ENCODE measurements around the gene DYNC1LI1.

The DYNC1LI1 gene

DNA sequence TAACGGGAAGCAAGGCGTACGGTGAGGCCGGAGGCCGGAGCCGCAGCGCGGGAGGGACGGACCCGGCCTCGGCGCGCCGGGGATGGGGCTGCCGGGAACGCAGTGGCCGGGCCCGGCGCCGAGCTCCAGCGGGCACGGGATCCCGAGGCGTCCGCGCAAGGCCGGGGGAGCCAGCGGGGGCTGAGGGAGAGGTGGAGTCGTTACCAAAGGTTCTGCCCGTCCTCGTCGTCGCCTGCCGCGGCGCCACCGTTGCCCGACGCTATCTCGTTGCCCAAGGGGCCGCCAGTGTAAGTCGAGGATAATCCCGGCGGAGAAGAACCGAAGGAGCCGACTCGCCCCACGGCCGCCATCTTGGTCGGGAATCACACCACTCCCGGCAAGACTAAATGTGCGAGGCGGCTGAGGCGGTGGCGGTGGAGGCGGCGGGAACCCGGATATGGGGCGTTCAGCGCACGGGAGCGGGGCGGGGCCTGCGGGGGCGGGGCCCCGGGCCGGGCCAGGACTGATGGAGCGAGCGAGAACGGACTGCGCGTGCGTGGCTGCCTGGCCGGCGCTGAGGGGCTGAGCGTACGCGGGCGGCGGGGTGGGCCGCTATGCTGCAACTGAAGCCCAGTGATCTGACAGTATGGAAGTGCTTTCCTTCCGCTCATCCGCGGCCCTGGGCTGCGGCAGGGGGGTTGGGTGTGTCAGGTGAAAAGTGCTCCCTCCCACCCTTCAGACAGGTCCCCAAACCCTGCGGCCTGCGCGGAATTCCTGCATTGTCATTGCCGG lies at the start of gene DYNC1LI1:
DYNC1LI1 (minus strand) TSS at position 438 of the 771 bp plus-strand sequence; CDS start at position 350, 88 bp downstream.
- Mint-ChIP-seq H3K36me3 (ENCODE audit: low read depth) (peaks cover 13% of the 10 kb centered on the region), H3K27me3 (no peaks in the 10 kb centered on the region), H3K4me3 (peak within 1 kb of the TSS; percentile 93), H3K4me1 (peaks cover 27% of the 10 kb centered on the region), H3K27ac (peak within 1 kb of the TSS; percentile 86), H3K9me3 (no peaks in the 10 kb centered on the region)
- peak; percentile 98 for DNase-seq
- ATAC-seq = peak; percentile 98

GRCh38 chr3:32619395-32619794 lies 48.7 kb upstream of the DYNC1LI1 start:
- DNase-seq = no peak
- Mint-ChIP-seq H3K36me3 (ENCODE audit: low read depth) (no peaks in the 10 kb centered on the region), H3K27me3 (no peaks in the 10 kb centered on the region), H3K4me3 (no peak overlapping the region), H3K4me1 (no peaks in the 10 kb centered on the region), H3K27ac (no peak overlapping the region), H3K9me3 (peaks cover 19% of the 10 kb centered on the region)
- no peak for ATAC-seq

GRCh38 chr3:32616267-32616962 lies 45.8 kb upstream of the DYNC1LI1 start:
- DNase-seq (no peak), ATAC-seq (no peak)
- H3K4me3 Mint-ChIP-seq = no peak overlapping the region
- H3K9me3 Mint-ChIP-seq = peaks cover 19% of the 10 kb centered on the region
- H3K27me3 Mint-ChIP-seq = peaks cover 2% of the 10 kb centered on the region
- H3K36me3 Mint-ChIP-seq (ENCODE audit: low read depth) = no peaks in the 10 kb centered on the region
- H3K4me1 Mint-ChIP-seq = no peaks in the 10 kb centered on the region
- no peak overlapping the region for H3K27ac Mint-ChIP-seq

DNA sequence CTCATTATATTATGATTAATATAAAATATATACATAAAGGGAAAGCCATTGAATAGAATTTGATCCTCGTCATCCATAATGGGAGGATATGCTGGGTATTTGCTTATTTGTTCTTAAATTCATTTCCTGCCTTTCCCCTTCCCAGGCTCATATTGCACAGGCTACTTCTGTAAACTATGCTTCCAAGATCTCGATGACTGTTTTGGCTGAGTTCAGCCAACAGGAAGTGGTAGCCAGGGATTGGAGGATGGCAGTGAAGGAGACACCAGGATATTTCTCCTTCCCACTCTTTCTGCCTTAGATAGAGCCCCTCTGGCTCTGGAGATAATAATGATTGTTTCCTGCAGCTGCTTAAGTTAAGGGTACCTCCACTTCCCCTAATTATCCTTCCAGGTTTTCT lies 44.3 kb upstream of the DYNC1LI1 start:
- DNase-seq (no peak), ATAC-seq (no peak)
- peaks cover 2% of the 10 kb centered on the region for H3K27me3 Mint-ChIP-seq
- peaks cover 12% of the 10 kb centered on the region for H3K9me3 Mint-ChIP-seq
- H3K36me3 Mint-ChIP-seq (ENCODE audit: low read depth) = no peaks in the 10 kb centered on the region
- no peak overlapping the region for H3K4me3 Mint-ChIP-seq
- no peaks in the 10 kb centered on the region for H3K4me1 Mint-ChIP-seq
- H3K27ac Mint-ChIP-seq = no peak overlapping the region

DNA sequence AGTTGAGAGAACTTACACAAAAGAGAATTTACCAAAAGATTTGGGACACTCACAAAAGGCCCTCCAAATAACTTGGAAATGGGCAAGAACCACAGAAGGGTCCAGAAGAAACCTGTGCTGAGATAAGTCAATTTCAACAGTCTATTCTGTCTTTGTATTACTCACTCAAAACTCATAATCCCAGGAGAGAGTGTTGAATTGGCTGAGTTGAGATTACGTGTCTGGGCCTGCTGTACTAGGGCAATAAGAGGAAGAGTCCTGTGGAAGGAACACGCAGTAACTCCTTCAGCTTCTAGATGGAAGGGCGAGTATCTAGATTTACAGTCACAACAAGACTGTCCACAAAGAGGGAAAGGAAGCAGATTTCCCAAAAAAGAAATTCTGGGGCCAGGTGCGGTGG lies 42.5 kb upstream of the DYNC1LI1 start:
- Mint-ChIP-seq H3K27me3 (peaks cover 2% of the 10 kb centered on the region), H3K4me1 (no peaks in the 10 kb centered on the region), H3K4me3 (no peak overlapping the region), H3K9me3 (no peaks in the 10 kb centered on the region), H3K27ac (no peak overlapping the region), H3K36me3 (ENCODE audit: low read depth) (no peaks in the 10 kb centered on the region)
- no peak for ATAC-seq
- DNase-seq = no peak

- Mint-ChIP-seq H3K36me3 (ENCODE audit: low read depth) (no peaks in the 10 kb centered on the region), H3K27ac (no peak overlapping the region), H3K4me3 (no peak overlapping the region), H3K27me3 (peaks cover 2% of the 10 kb centered on the region), H3K9me3 (no peaks in the 10 kb centered on the region), H3K4me1 (no peaks in the 10 kb centered on the region)
- no peak for ATAC-seq
- DNase-seq = no peak
Measured at GRCh38 chr3:32612547-32612946, 41.9 kb upstream of the DYNC1LI1 start.

DNA sequence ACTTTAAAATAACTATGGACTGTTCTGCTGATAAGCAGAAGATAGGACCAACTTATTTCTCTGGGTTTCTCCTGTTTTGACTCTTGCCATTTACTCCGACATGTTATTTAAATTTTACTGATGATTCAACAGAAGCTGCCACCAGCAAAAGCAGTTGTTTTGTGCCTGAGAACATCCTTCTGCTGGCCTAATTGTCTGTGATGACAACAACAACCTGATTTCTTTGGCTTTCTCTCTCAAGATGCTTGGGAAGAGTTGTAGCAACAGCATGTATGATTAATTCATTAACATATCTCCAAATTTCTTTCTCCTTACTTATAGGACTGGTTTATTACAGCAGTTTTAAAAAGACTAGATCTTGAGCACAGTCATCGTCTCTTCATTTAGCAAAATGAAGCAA lies 36.9 kb upstream of the DYNC1LI1 start:
- Mint-ChIP-seq H3K27me3 (no peaks in the 10 kb centered on the region), H3K9me3 (no peaks in the 10 kb centered on the region), H3K4me1 (no peaks in the 10 kb centered on the region), H3K27ac (no peak overlapping the region), H3K36me3 (ENCODE audit: low read depth) (no peaks in the 10 kb centered on the region), H3K4me3 (no peak overlapping the region)
- ATAC-seq (no peak), DNase-seq (no peak)

DNA sequence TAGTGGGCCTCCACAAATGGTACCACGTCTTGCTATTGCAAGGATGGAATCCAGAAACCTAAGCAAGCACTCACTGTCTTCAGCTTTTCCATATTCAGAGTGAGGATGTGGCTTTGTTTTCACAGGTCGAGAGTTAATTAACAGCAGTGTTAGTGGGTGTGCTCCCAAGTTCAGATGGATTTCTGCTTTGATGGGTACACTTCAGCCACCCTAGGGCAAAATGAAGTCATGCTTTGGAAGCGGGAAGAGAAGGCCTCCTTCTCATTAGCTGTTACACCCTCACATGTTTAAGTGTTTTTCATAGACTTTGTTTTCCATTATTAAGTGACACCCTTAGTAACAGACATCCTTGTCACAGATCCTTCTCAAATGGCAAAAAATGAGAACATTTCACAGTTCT lies 36.3 kb upstream of the DYNC1LI1 start:
- ATAC-seq (no peak), DNase-seq (no peak)
- Mint-ChIP-seq H3K27ac (no peak overlapping the region), H3K4me3 (no peak overlapping the region), H3K36me3 (ENCODE audit: low read depth) (no peaks in the 10 kb centered on the region), H3K9me3 (no peaks in the 10 kb centered on the region), H3K4me1 (no peaks in the 10 kb centered on the region), H3K27me3 (no peaks in the 10 kb centered on the region)

GRCh38 chr3:32606277-32606676 lies 35.6 kb upstream of the DYNC1LI1 start:
- ATAC-seq = no peak
- Mint-ChIP-seq H3K36me3 (ENCODE audit: low read depth) (no peaks in the 10 kb centered on the region), H3K9me3 (no peaks in the 10 kb centered on the region), H3K27me3 (no peaks in the 10 kb centered on the region), H3K4me3 (no peak overlapping the region), H3K4me1 (no peaks in the 10 kb centered on the region), H3K27ac (no peak overlapping the region)
- DNase-seq = no peak

DNA sequence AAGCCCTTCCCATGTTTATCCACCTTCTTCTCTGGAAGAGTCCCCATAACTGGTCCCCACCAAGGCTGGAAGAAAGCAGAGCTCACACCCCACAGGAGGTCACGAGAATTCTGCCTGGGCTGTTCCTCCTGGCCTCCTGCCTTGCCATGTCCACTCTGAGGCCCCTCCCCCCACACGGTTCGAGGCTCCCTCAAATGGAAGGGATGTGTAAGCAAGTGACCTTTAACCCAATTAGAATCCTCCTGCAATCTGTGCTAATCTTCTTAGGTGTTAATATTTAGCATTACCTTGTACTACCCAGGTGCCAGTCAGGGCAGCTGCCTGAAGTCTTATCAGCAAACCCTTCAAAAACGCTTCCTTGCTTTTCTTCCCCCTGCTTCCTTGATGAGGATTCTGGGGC lies 32.4 kb upstream of the DYNC1LI1 start:
- Mint-ChIP-seq H3K4me3 (no peak overlapping the region), H3K9me3 (no peaks in the 10 kb centered on the region), H3K27me3 (peaks cover 5% of the 10 kb centered on the region), H3K36me3 (ENCODE audit: low read depth) (no peaks in the 10 kb centered on the region), H3K27ac (no peak overlapping the region), H3K4me1 (no peaks in the 10 kb centered on the region)
- DNase-seq (no peak), ATAC-seq (no peak)

DNA sequence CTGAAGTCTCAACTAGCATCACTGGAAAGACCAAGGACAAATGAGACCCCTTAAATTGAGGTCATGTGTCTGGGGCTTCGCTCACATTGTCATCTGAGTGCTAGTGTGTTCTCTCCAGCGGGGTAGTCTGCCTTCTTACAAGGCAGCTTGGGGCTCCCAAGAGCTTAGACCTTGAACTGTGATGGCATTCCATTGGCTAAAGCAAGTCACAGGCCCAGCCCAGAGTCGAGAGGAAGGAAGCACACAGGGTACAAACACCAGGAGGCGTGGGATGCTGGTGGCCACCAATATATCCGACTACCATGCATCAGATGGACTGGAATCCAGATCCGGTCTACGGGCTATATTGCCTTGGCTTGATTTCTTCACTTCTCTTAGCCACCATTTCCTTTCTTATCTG lies 31.5 kb upstream of the DYNC1LI1 start:
- no peaks in the 10 kb centered on the region for H3K9me3 Mint-ChIP-seq
- ATAC-seq = no peak
- no peaks in the 10 kb centered on the region for H3K4me1 Mint-ChIP-seq
- no peaks in the 10 kb centered on the region for H3K36me3 Mint-ChIP-seq (ENCODE audit: low read depth)
- no peak for DNase-seq
- H3K27ac Mint-ChIP-seq = no peak overlapping the region
- peaks cover 5% of the 10 kb centered on the region for H3K27me3 Mint-ChIP-seq
- H3K4me3 Mint-ChIP-seq = no peak overlapping the region

GRCh38 chr3:32601722-32602121 lies 31.1 kb upstream of the DYNC1LI1 start:
- H3K9me3 Mint-ChIP-seq = no peaks in the 10 kb centered on the region
- DNase-seq (no peak), ATAC-seq (no peak)
- H3K27me3 Mint-ChIP-seq = peaks cover 5% of the 10 kb centered on the region
- H3K36me3 Mint-ChIP-seq (ENCODE audit: low read depth) = no peaks in the 10 kb centered on the region
- no peak overlapping the region for H3K27ac Mint-ChIP-seq
- no peaks in the 10 kb centered on the region for H3K4me1 Mint-ChIP-seq
- no peak overlapping the region for H3K4me3 Mint-ChIP-seq

- Mint-ChIP-seq H3K27ac (no peak overlapping the region), H3K36me3 (ENCODE audit: low read depth) (no peaks in the 10 kb centered on the region), H3K27me3 (peaks cover 9% of the 10 kb centered on the region), H3K9me3 (no peaks in the 10 kb centered on the region), H3K4me1 (no peaks in the 10 kb centered on the region), H3K4me3 (no peak overlapping the region)
- DNase-seq = no peak
- ATAC-seq = no peak
Measured at GRCh38 chr3:32597656-32598055, 27.0 kb upstream of the DYNC1LI1 start.

DNA sequence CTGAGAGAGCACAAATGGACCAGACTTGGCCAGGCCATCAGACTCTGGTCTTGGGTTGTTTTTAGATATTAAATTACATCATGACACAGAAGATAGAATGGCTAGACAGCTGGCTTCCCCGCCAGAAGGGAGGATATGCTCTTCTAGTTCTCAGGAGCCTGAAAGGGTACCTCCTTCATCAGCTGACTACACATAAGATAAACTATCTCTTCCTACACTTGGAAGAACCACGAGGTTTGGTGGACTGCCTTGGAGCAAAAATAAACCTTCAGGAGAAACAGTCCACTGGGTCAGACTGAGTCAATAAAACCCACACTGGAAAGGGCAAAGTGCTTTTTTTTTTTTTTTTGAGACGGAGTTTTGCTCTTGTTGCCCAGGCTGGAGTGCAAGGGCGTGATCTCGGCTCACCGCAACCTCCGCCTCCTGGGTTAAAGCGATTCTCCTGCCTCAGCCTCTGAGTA lies 26.3 kb upstream of the DYNC1LI1 start:
- Mint-ChIP-seq H3K27ac (no peak overlapping the region), H3K4me3 (no peak overlapping the region), H3K9me3 (no peaks in the 10 kb centered on the region), H3K27me3 (peaks cover 9% of the 10 kb centered on the region), H3K36me3 (ENCODE audit: low read depth) (no peaks in the 10 kb centered on the region), H3K4me1 (no peaks in the 10 kb centered on the region)
- DNase-seq (no peak), ATAC-seq (no peak)

DNA sequence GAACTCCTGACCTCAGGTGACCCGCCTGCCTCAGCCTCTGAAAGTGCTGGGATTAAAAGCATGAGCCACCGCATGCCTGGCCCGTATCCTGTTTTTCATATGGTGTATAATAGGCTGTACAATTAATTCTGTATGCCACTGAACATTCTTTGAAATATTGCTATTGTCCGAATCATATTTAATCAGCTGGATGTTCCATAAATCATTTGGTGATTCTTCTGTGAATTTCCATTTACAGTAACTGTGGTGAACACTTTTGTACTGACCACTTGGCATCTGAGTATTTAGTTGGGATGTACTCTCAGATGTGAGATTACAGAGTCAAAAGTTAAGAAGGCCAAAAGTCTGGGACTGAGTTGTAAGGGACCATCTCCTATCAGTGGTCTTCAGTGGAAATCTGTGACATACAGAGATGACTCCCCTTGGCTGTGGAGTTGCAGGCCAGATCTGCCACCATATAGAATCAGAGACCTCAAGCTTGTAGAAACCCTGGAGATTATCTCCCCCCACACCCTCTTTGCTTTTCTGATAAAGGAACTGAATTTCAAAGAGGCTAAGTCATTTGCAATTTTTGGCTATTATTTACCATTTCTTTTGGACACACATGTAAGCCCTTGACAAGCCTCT lies 25.7 kb upstream of the DYNC1LI1 start:
- Mint-ChIP-seq H3K36me3 (ENCODE audit: low read depth) (no peaks in the 10 kb centered on the region), H3K27ac (no peak overlapping the region), H3K4me1 (no peaks in the 10 kb centered on the region), H3K9me3 (no peaks in the 10 kb centered on the region), H3K4me3 (no peak overlapping the region), H3K27me3 (peaks cover 9% of the 10 kb centered on the region)
- ATAC-seq = no peak
- DNase-seq = no peak

Data from activated naive CD8-positive, alpha-beta T cell treated with anti-CD3 and anti-CD28 coated beads, Interleukin-2, amount 50 U/mL, for 24 hours (primary cell).